WTC11 (cell line): ENCODE results near the gene PRKCSH. TPM values are rescaled to one million over a fixed set of nuclear protein-coding genes. Genes with fewer than 3 reads are reported as not detected.

Experiments used
- ATAC-seq: fragments of 200-7000 bp; cut with Tn5 transposase; 2 replicates; pipeline ENCODE4 v1.10.0; 2021; ENCODE audit warnings: mild to moderate bottlenecking, moderate library complexity
- CTCF ChIA-PET: fragments of 300-600 bp; sonication (Branson Sonifier 250); formaldehyde crosslinking; loops from one replicate; lab custom pipeline; 2021; ENCODE audit warnings: antibody characterized with exemption; lab: Charles Lee
- POLR2A ChIA-PET: fragments of 350-600 bp; sonication (Branson Sonifier 250); formaldehyde crosslinking; loops from one replicate; lab custom pipeline; 2021; ENCODE audit warnings: antibody characterized with exemption; lab: Charles Lee
- DNase-seq: peaks from one replicate; pipeline ENCODE4 v3.0.0; 2021; ENCODE audit warnings: low spot score
- H3K27ac Mint-ChIP-seq: 2 replicates; pipeline ENCODE4 v1.8.0; 2021; ENCODE audit warnings: mixed read lengths
- H3K27me3 Mint-ChIP-seq: 2 replicates; pipeline ENCODE4 v1.8.0; 2021; ENCODE audit warnings: low read depth, mild to moderate bottlenecking, moderate library complexity, mixed read lengths
- H3K36me3 Mint-ChIP-seq: 2 replicates; pipeline ENCODE4 v1.8.0; 2021; ENCODE audit warnings: mixed read lengths
- H3K4me1 Mint-ChIP-seq: 2 replicates; pipeline ENCODE4 v1.8.0; 2022; ENCODE audit warnings: mixed read lengths
- H3K4me3 Mint-ChIP-seq: 2 replicates; pipeline ENCODE4 v1.8.0; 2021; ENCODE audit warnings: mild to moderate bottlenecking, moderate library complexity, mixed read lengths
- H3K9me3 Mint-ChIP-seq: 2 replicates; pipeline ENCODE4 v1.8.0; 2021; ENCODE audit warnings: mixed read lengths
- ATF3 ChIP-seq: sonication (generic); formaldehyde crosslinking; conservative IDR thresholded peaks from 2 replicates; pipeline ENCODE4 v1.8.1; 2022; ENCODE audit warnings: mild to moderate bottlenecking, missing genetic modification reagents
- CBFB ChIP-seq: sonication (generic); formaldehyde crosslinking; IDR thresholded peaks from 2 replicates; pipeline ENCODE4 v1.8.1; 2022; ENCODE audit warnings: mild to moderate bottlenecking, low read depth, missing genetic modification reagents
- ETV6 ChIP-seq: sonication (generic); formaldehyde crosslinking; IDR thresholded peaks from 2 replicates; pipeline ENCODE4 v1.8.1; 2022; ENCODE audit warnings: mild to moderate bottlenecking, missing genetic modification reagents
- GRHL2 ChIP-seq: fragments of 250-450 bp; sonication (Bioruptor Pico); IDR thresholded peaks from 2 replicates; pipeline ENCODE4 v1.8.0; 2022; ENCODE audit warnings: mild to moderate bottlenecking, moderate library complexity; ENCODE audit not compliant: insufficient replicate concordance, severe bottlenecking
- HMGXB4 ChIP-seq: sonication (generic); formaldehyde crosslinking; IDR thresholded peaks from 2 replicates; pipeline ENCODE4 v1.8.1; 2023; ENCODE audit warnings: mild to moderate bottlenecking, moderate library complexity, missing genetic modification reagents
- IRF1 ChIP-seq: sonication (generic); formaldehyde crosslinking; IDR thresholded peaks from 2 replicates; pipeline ENCODE4 v1.8.0; 2023; ENCODE audit warnings: missing genetic modification reagents
- JAZF1 ChIP-seq: fragments of 250-450 bp; sonication (Bioruptor Pico); IDR thresholded peaks from 2 replicates; pipeline ENCODE4 v1.9.0; 2021; ENCODE audit warnings: moderate library complexity, mild to moderate bottlenecking, inconsistent platforms
- NR3C1 ChIP-seq: sonication (generic); formaldehyde crosslinking; conservative IDR thresholded peaks from 2 replicates; pipeline ENCODE4 v1.8.1; 2023; ENCODE audit warnings: low read depth, mild to moderate bottlenecking, missing genetic modification reagents
- PRRX2 ChIP-seq: fragments of 250-450 bp; sonication (Bioruptor Pico); IDR thresholded peaks from 2 replicates; pipeline ENCODE4 v1.8.0; 2021; ENCODE audit warnings: mild to moderate bottlenecking
- SOX15 ChIP-seq: fragments of 250-450 bp; sonication (Bioruptor Pico); IDR thresholded peaks from 2 replicates; pipeline ENCODE4 v1.9.0; 2021; ENCODE audit warnings: mild to moderate bottlenecking
- ZBTB43 ChIP-seq: sonication (generic); formaldehyde crosslinking; IDR thresholded peaks from 2 replicates; pipeline ENCODE4 v1.8.1; 2023; ENCODE audit warnings: mild to moderate bottlenecking, missing genetic modification reagents
- ZNF121 ChIP-seq: sonication (generic); formaldehyde crosslinking; IDR thresholded peaks from 2 replicates; pipeline ENCODE4 v1.8.0; 2023; ENCODE audit warnings: missing genetic modification reagents
- ZNF219 ChIP-seq: sonication (generic); formaldehyde crosslinking; IDR thresholded peaks from 2 replicates; pipeline ENCODE4 v1.8.0; 2023; ENCODE audit warnings: missing genetic modification reagents, mild to moderate bottlenecking, borderline replicate concordance
- ZNF317 ChIP-seq: sonication (generic); formaldehyde crosslinking; IDR thresholded peaks from 2 replicates; pipeline ENCODE4 v1.8.1; 2023; ENCODE audit warnings: low read depth, mild to moderate bottlenecking, moderate library complexity, missing genetic modification reagents, borderline replicate concordance
- ZNF396 ChIP-seq: fragments of 250-450 bp; sonication (Bioruptor Pico); IDR thresholded peaks from 2 replicates; pipeline ENCODE4 v1.8.0; 2021; ENCODE audit warnings: mild to moderate bottlenecking, moderate library complexity, borderline replicate concordance
- ZNF423 ChIP-seq: fragments of 250-450 bp; sonication (Bioruptor Pico); IDR thresholded peaks from 2 replicates; pipeline ENCODE4 v2.1.2; 2022; ENCODE audit warnings: mild to moderate bottlenecking, moderate library complexity
- ZNF532 ChIP-seq: fragments of 250-450 bp; sonication (Bioruptor Pico); IDR thresholded peaks from 2 replicates; pipeline ENCODE4 v1.9.0; 2021; ENCODE audit warnings: mild to moderate bottlenecking, borderline replicate concordance
- total RNA-seq: library from RNA; stranded (reverse); gene quantifications from 3 replicates; pipeline ENCODE4 v1.2.3, GENCODE V29; 2021
- TF ChIP-seq, protein P1 (sequence below): sonication (generic); formaldehyde crosslinking; IDR thresholded peaks from 2 replicates; pipeline ENCODE4 v1.8.1; 2022; ENCODE audit warnings: mild to moderate bottlenecking, moderate library complexity, missing genetic modification reagents
- TF ChIP-seq, protein P2 (sequence below): sonication (generic); formaldehyde crosslinking; IDR thresholded peaks from 2 replicates; pipeline ENCODE4 v1.8.1; 2022; ENCODE audit warnings: mild to moderate bottlenecking, missing genetic modification reagents, moderate library complexity, borderline replicate concordance

PRKCSH gene
- total RNA-seq, 1 experiment from 2014 or later: 396 TPM

DNA sequence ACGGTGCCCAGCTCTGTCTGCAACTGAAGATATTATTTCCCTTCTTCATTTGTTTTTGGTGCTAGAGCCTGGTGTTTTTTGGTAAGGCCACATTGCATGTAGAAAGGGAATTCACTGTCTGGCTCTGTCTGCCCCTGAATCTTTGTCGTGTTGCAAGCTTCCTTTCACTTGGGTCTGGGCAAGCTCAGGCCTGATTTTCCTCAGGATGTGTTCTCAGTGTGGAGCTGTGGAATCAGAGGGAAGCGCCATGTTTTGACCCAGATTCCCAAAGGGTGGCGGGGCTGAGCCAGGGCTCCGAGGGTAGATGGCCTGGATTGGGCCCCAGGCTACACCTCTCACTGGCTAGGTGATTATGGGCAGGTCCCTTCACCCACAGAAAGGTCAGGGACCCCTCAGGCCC, 8.6 kb downstream of the PRKCSH start:
- DNase-seq: no peak
- Mint-ChIP-seq H3K27ac (peak overlapping the region; percentile 53; the same call in 1 of the 2 replicates), H3K36me3 (peaks cover 23% of the 10 kb centered on the region), H3K4me3 (no peak overlapping the region), H3K27me3 (no peaks in the 10 kb centered on the region), H3K9me3 (no peaks in the 10 kb centered on the region), H3K4me1 (peaks cover 2% of the 10 kb centered on the region; the same call in 1 of the 2 replicates)
- no peak for TF ChIP-seq SOX15
- no peak for TF ChIP-seq ZNF423 (CRISPR knock-in tag)
- TF ChIP-seq HMGXB4 (CRISPR knock-in tag): no peak
- no peak for TF ChIP-seq JAZF1
- TF ChIP-seq, protein P1, sequence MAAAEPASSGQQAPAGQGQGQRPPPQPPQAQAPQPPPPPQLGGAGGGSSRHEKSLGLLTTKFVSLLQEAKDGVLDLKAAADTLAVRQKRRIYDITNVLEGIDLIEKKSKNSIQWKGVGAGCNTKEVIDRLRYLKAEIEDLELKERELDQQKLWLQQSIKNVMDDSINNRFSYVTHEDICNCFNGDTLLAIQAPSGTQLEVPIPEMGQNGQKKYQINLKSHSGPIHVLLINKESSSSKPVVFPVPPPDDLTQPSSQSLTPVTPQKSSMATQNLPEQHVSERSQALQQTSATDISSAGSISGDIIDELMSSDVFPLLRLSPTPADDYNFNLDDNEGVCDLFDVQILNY (CRISPR knock-in tag): no peak
- TF ChIP-seq, protein P2, sequence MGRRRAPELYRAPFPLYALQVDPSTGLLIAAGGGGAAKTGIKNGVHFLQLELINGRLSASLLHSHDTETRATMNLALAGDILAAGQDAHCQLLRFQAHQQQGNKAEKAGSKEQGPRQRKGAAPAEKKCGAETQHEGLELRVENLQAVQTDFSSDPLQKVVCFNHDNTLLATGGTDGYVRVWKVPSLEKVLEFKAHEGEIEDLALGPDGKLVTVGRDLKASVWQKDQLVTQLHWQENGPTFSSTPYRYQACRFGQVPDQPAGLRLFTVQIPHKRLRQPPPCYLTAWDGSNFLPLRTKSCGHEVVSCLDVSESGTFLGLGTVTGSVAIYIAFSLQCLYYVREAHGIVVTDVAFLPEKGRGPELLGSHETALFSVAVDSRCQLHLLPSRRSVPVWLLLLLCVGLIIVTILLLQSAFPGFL: no peak
- TF ChIP-seq IRF1: no peak
- TF ChIP-seq ZNF317: no peak
- TF ChIP-seq ZNF219 (CRISPR knock-in tag): no peak
- no peak for TF ChIP-seq CBFB (CRISPR knock-in tag)
- no peak for TF ChIP-seq PRRX2 (CRISPR knock-in tag)
- no peak for TF ChIP-seq ZNF121 (CRISPR knock-in tag)
- no peak for TF ChIP-seq ZNF532 (CRISPR knock-in tag)
- TF ChIP-seq ZNF396 (CRISPR knock-in tag): no peak
- no peak for TF ChIP-seq ETV6 (CRISPR knock-in tag)
- no peak for TF ChIP-seq GRHL2 (CRISPR knock-in tag)
- ChIA-PET POLR2A (no interaction called here), CTCF (interaction anchor here (0.9 to 6.5 kb wide), 6 partner anchors 8 to 1028 kb away, joined by 3 to 103 read pairs (median 8); partner anchors contain the start of genes EPOR, ODAD3 and PRKCSH)
- ATAC-seq: no peak

DNA sequence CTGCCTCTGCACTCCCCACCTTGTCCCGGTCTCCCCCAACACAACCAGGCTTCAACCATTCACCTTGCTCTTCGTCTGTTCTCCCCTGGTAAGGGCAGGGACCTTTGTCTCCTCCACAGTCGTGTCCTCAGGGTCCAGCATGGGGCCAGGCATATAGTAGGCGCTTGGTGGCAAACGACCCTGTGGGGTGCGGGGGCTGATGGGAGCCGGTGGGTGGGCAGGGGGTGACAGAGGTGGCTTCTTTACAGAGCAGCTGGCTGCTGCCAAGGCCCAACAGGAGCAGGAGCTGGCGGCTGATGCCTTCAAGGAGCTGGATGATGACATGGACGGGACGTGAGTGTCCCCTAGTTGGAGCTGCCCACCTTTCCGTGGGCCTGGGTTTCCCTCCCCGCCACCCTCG, 9.7 kb downstream of the PRKCSH start:
- Mint-ChIP-seq H3K27ac (no peak overlapping the region), H3K4me3 (no peak overlapping the region), H3K9me3 (no peaks in the 10 kb centered on the region), H3K4me1 (peaks cover 2% of the 10 kb centered on the region; the same call in 1 of the 2 replicates), H3K27me3 (no peaks in the 10 kb centered on the region), H3K36me3 (peaks cover 23% of the 10 kb centered on the region)
- no peak for ATAC-seq
- POLR2A ChIA-PET: interaction anchor here (0.9 kb wide), 1 partner anchor 27 kb away, joined by 6 read pairs; no protein-coding TSS in a partner anchor
- no peak for DNase-seq
- CTCF ChIA-PET: interaction anchor here (0.5 to 6.5 kb wide), 7 partner anchors 10 to 246 kb away, joined by 3 to 103 read pairs (median 9); partner anchors contain the start of genes EPOR, ODAD3, PRKCSH and SWSAP1
- no peak for TF ChIP-seq NR3C1 (CRISPR knock-in tag)
- no peak for TF ChIP-seq ATF3
- no peak for TF ChIP-seq ZBTB43
- TF ChIP-seq, all 79 proteins: peak for 0
